SK-N-SH treated with all-trans-retinoic acid at 6 μM for 48 hours (cell line): Measurements from ENCODE around the gene PIK3R5.

Experiments used
- ATAC-seq: fragments of 200-7000 bp; cut with Tn5 transposase; 3 replicates; pipeline ENCODE4 v1.9.1; 2020; ENCODE audit warnings: mild to moderate bottlenecking, moderate library complexity
- ARNTL ChIP-seq: fragments of 450-650 bp; formaldehyde crosslinking; IDR thresholded peaks from 2 replicates; pipeline ENCODE4 v1.5.0; 2020; ENCODE audit warnings: low read depth, mild to moderate bottlenecking, moderate library complexity, borderline replicate concordance
- CSDC2 ChIP-seq: fragments of 250-450 bp; sonication (Bioruptor Pico); IDR thresholded peaks from 2 replicates; pipeline ENCODE4 v1.5.0; 2020; ENCODE audit warnings: mild to moderate bottlenecking, moderate library complexity
- ESRRG ChIP-seq: fragments of 250-450 bp; sonication (Bioruptor Pico); IDR thresholded peaks from 2 replicates; pipeline ENCODE4 v1.6.1; 2021; ENCODE audit warnings: mild to moderate bottlenecking
- GLIS3 ChIP-seq: fragments of 250-450 bp; sonication (Bioruptor Pico); IDR thresholded peaks from 2 replicates; pipeline ENCODE4 v1.5.0; 2020; ENCODE audit warnings: mild to moderate bottlenecking, moderate library complexity
- ISL1 ChIP-seq: fragments of 250-450 bp; sonication (Bioruptor Pico); IDR thresholded peaks from 2 replicates; pipeline ENCODE4 v2.1.2; 2022; ENCODE audit warnings: mild to moderate bottlenecking, moderate library complexity
- OSR1 ChIP-seq: fragments of 250-450 bp; sonication (Bioruptor Pico); IDR thresholded peaks from 2 replicates; pipeline ENCODE4 v1.8.0; 2022; ENCODE audit warnings: moderate library complexity, mild to moderate bottlenecking, inconsistent platforms
- POU6F1 ChIP-seq: fragments of 250-450 bp; sonication (Bioruptor Pico); IDR thresholded peaks from 2 replicates; pipeline ENCODE4 v1.8.0; 2021; ENCODE audit warnings: low read depth, mild to moderate bottlenecking, moderate library complexity, borderline replicate concordance
- RARB ChIP-seq: fragments of 250-450 bp; sonication (Bioruptor Pico); IDR thresholded peaks from 2 replicates; pipeline ENCODE4 v1.8.0; 2021; ENCODE audit warnings: mild to moderate bottlenecking, moderate library complexity
- SNAI2 ChIP-seq: fragments of 250-450 bp; sonication (Bioruptor Pico); IDR thresholded peaks from 2 replicates; pipeline ENCODE4 v1.5.0; 2020; ENCODE audit warnings: mild to moderate bottlenecking, moderate library complexity
- TCF4 ChIP-seq: fragments of 250-450 bp; sonication (Bioruptor Pico); IDR thresholded peaks from 2 replicates; pipeline ENCODE4 v1.8.0; 2021; ENCODE audit warnings: mild to moderate bottlenecking, moderate library complexity, borderline replicate concordance
- TOX ChIP-seq: fragments of 250-450 bp; sonication (Bioruptor Pico); IDR thresholded peaks from 2 replicates; pipeline ENCODE4 v1.8.0; 2021; ENCODE audit warnings: mild to moderate bottlenecking, moderate library complexity, borderline replicate concordance
- ZC3H10 ChIP-seq: fragments of 250-450 bp; sonication (Bioruptor Pico); IDR thresholded peaks from 2 replicates; pipeline ENCODE4 v1.5.1; 2021; ENCODE audit warnings: mild to moderate bottlenecking, moderate library complexity
- ZFP3 ChIP-seq: fragments of 250-450 bp; sonication (Bioruptor Pico); IDR thresholded peaks from 2 replicates; pipeline ENCODE4 v1.5.0; 2020; ENCODE audit warnings: mild to moderate bottlenecking, moderate library complexity
- ZFP30 ChIP-seq: fragments of 450-650 bp; formaldehyde crosslinking; IDR thresholded peaks from 2 replicates; pipeline ENCODE4 v1.5.0; 2022; ENCODE audit warnings: mild to moderate bottlenecking, moderate library complexity
- ZNF565 ChIP-seq: fragments of 450-650 bp; formaldehyde crosslinking; conservative IDR thresholded peaks from 2 replicates; pipeline ENCODE4 v1.5.0; 2020; ENCODE audit warnings: low read depth, mild to moderate bottlenecking, moderate library complexity
- ZNF8 ChIP-seq: fragments of 450-650 bp; formaldehyde crosslinking; IDR thresholded peaks from 2 replicates; pipeline ENCODE4 v1.5.0; 2020; ENCODE audit warnings: mild to moderate bottlenecking, moderate library complexity
- TF ChIP-seq, protein P1 (sequence below): fragments of 250-450 bp; sonication (Bioruptor Pico); IDR thresholded peaks from 2 replicates; pipeline ENCODE4 v1.5.1; 2020; ENCODE audit warnings: low read depth, mild to moderate bottlenecking, moderate library complexity
- TF ChIP-seq, protein P2 (sequence below): fragments of 250-450 bp; sonication (Bioruptor Pico); IDR thresholded peaks from 2 replicates; pipeline ENCODE4 v1.5.1; 2021; ENCODE audit warnings: mild to moderate bottlenecking, moderate library complexity
- TF ChIP-seq, protein P3 (sequence below): fragments of 250-450 bp; sonication (Bioruptor Pico); IDR thresholded peaks from 2 replicates; pipeline ENCODE4 v1.8.0; 2020; ENCODE audit warnings: mild to moderate bottlenecking, moderate library complexity, borderline replicate concordance

The PIK3R5 gene

GRCh38 chr17:8884336-8884990 lies 81.0 kb downstream of the PIK3R5 start (continued):
- TF ChIP-seq, protein P1, sequence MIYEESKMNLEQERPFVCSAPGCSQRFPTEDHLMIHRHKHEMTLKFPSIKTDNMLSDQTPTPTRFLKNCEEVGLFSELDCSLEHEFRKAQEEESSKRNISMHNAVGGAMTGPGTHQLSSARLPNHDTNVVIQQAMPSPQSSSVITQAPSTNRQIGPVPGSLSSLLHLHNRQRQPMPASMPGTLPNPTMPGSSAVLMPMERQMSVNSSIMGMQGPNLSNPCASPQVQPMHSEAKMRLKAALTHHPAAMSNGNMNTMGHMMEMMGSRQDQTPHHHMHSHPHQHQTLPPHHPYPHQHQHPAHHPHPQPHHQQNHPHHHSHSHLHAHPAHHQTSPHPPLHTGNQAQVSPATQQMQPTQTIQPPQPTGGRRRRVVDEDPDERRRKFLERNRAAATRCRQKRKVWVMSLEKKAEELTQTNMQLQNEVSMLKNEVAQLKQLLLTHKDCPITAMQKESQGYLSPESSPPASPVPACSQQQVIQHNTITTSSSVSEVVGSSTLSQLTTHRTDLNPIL (CRISPR knock-in tag) = no peak
- no peak for TF ChIP-seq CSDC2 (CRISPR knock-in tag)
- no peak for TF ChIP-seq SNAI2 (CRISPR knock-in tag)
- TF ChIP-seq OSR1 (CRISPR knock-in tag) = no peak
- TF ChIP-seq ISL1 = no peak
- TF ChIP-seq ZC3H10 (CRISPR knock-in tag) = no peak
- TF ChIP-seq ZNF565 (CRISPR knock-in tag) = no peak
- TF ChIP-seq RARB = no peak
- TF ChIP-seq TOX (CRISPR knock-in tag) = no peak
- TF ChIP-seq TCF4 (CRISPR knock-in tag) = no peak
- TF ChIP-seq GLIS3 (CRISPR knock-in tag) = no peak

GRCh38 chr17:8883353-8883752 lies 82.2 kb downstream of the PIK3R5 start:
- no peak for ATAC-seq
- TF ChIP-seq TOX (CRISPR knock-in tag) (no peak), POU6F1 (CRISPR knock-in tag) (no peak), ESRRG (no peak), ZFP3 (CRISPR knock-in tag) (no peak), TCF4 (CRISPR knock-in tag) (no peak), CSDC2 (CRISPR knock-in tag) (no peak), OSR1 (CRISPR knock-in tag) (no peak), ZNF8 (no peak)

GRCh38 chr17:8881606-8882005 lies 83.9 kb downstream of the PIK3R5 start:
- no peak for ATAC-seq

More at GRCh38 chr17:8881606-8882005, 83.9 kb downstream of the PIK3R5 start:
- TF ChIP-seq ZFP3 (CRISPR knock-in tag) (no peak), GLIS3 (CRISPR knock-in tag) (no peak), SNAI2 (CRISPR knock-in tag) (no peak), OSR1 (CRISPR knock-in tag) (no peak), TCF4 (CRISPR knock-in tag) (no peak), ZFP30 (CRISPR knock-in tag) (no peak), ZNF565 (CRISPR knock-in tag) (no peak), ARNTL (no peak), RARB (no peak), ESRRG (no peak), POU6F1 (CRISPR knock-in tag) (no peak), TOX (CRISPR knock-in tag) (no peak)
- TF ChIP-seq, protein P1 (CRISPR knock-in tag) = no peak
- TF ChIP-seq, protein P2, sequence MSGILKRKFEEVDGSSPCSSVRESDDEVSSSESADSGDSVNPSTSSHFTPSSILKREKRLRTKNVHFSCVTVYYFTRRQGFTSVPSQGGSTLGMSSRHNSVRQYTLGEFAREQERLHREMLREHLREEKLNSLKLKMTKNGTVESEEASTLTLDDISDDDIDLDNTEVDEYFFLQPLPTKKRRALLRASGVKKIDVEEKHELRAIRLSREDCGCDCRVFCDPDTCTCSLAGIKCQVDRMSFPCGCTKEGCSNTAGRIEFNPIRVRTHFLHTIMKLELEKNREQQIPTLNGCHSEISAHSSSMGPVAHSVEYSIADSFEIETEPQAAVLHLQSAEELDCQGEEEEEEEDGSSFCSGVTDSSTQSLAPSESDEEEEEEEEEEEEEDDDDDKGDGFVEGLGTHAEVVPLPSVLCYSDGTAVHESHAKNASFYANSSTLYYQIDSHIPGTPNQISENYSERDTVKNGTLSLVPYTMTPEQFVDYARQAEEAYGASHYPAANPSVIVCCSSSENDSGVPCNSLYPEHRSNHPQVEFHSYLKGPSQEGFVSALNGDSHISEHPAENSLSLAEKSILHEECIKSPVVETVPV (CRISPR knock-in tag) = no peak
- TF ChIP-seq, protein P3, sequence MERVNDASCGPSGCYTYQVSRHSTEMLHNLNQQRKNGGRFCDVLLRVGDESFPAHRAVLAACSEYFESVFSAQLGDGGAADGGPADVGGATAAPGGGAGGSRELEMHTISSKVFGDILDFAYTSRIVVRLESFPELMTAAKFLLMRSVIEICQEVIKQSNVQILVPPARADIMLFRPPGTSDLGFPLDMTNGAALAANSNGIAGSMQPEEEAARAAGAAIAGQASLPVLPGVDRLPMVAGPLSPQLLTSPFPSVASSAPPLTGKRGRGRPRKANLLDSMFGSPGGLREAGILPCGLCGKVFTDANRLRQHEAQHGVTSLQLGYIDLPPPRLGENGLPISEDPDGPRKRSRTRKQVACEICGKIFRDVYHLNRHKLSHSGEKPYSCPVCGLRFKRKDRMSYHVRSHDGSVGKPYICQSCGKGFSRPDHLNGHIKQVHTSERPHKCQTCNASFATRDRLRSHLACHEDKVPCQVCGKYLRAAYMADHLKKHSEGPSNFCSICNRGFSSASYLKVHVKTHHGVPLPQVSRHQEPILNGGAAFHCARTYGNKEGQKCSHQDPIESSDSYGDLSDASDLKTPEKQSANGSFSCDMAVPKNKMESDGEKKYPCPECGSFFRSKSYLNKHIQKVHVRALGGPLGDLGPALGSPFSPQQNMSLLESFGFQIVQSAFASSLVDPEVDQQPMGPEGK (CRISPR knock-in tag) = no peak
